GM12873 (cell line): ENCODE results near the gene IPO5.

ENCODE experiments used
- TF ChIP-seq, protein P1 (sequence below): IDR thresholded peaks from 2 replicates; pipeline ENCODE4 v1.5.1; 2012; ENCODE audit warnings: low read depth, mild to moderate bottlenecking, moderate library complexity, low read length, control low read depth; ENCODE audit not compliant: insufficient read depth; ENCODE audit errors: missing control alignments

Gene IPO5

DNA sequence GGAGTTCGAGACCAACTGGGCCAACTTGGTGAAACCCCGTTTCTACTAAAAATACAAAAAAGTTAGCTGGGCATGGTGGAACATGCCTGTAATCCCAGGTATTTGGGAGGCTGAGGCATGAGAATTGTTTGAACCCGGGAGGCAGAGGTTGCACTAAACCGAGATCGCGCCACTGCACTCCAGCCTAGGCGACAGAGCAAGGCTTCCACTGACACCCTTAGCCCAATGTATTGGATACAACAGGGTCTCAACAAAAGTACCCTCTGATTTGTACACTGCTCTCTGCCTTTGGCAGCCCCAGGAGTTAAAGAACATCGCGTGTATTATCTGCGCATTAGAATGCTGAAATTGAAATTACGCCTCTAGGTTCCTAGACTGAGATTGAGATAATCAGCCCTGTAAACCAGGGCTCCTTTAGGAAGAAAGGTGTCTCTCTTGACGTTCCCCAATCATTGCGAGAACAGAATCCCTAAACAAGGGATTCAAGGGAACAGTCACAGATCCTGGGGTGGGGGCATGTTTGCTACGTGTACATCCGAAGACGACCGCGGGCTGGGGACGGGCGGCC lies 21.9 kb downstream of the IPO5 start:
- TF ChIP-seq, protein P1, sequence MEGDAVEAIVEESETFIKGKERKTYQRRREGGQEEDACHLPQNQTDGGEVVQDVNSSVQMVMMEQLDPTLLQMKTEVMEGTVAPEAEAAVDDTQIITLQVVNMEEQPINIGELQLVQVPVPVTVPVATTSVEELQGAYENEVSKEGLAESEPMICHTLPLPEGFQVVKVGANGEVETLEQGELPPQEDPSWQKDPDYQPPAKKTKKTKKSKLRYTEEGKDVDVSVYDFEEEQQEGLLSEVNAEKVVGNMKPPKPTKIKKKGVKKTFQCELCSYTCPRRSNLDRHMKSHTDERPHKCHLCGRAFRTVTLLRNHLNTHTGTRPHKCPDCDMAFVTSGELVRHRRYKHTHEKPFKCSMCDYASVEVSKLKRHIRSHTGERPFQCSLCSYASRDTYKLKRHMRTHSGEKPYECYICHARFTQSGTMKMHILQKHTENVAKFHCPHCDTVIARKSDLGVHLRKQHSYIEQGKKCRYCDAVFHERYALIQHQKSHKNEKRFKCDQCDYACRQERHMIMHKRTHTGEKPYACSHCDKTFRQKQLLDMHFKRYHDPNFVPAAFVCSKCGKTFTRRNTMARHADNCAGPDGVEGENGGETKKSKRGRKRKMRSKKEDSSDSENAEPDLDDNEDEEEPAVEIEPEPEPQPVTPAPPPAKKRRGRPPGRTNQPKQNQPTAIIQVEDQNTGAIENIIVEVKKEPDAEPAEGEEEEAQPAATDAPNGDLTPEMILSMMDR, result no peak

DNA sequence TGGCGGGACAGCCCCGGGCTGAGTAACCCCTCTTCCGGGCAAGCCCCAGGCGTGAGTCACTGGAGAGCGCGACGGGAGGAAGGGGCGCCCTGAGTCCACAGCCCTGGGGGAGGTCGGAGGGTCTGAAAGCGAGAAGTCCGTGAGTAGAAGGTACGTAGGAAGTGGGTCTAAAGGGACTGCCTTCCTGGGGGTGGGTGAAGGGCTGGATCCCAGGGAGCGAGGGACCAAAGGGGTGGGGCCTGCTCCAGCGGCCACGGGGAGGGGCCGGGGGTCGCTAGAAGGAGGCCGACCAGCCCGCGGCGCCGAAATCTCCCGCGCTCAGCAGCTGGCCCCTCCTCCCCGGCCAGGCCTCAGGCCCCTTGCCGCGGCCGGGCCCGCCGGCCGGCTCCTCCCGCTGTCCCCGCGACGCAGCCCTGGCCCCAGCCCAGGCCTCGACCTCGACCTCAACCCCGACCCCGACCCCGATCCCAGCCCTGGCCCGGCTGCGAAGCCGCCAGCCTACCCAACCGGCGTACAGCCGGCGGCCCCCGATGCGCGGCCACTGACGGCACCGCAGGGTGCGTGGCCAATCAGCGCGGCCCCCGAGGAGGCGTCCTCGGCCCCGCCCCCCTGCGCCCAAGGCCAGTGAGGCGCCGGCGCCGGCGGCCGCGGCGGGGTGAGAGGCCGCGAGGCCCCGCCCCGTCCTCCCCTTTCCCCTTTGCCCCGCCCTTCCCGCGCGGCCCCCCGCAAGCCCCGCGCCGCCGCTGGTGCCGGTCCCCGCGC lies 22.6 kb downstream of the IPO5 start:
- TF ChIP-seq, protein P1, result no peak

DNA sequence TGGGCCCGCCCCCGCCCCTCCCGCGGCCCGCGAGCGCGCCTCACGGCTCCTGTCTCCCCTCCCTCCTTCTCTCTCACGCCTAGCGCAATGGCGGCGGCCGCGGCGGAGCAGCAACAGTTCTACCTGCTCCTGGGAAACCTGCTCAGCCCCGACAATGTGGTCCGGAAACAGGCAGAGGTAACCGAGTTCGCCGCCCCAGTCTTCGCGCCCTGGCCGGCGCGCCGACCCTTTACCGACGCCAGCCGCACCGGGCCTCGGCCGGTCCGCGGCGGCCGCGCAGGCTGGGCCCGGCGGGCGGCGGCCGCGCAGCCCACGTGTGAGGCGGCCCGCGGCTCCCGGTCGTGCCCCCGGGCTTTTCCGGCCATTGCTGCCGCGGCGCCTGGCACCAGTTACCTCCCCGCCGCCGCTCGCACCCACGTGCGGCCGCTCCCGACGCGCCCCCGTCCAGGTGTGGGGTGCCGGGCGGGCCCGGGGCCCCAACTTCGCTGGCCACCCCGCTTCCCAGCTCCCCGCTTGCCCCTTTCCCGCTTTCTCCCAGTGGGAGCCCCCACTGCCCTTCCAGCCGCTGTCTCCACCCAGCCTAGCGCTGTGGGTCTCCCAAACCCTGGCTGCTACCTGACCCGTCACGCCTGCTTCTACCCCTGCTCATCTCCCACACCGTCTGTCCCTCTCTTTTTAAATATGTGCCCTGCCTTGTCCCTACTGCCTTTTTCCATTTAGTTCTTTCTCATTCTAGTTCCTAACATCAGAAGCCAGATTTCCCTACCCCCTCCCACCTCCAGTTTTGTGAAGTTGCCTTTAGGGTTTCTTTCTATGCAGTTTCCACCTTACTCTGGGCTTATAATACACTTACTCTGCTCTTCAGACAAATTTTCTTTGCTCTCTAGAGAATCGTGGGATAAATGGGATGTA lies 23.4 kb downstream of the IPO5 start:
- TF ChIP-seq, protein P1, result no peak

DNA sequence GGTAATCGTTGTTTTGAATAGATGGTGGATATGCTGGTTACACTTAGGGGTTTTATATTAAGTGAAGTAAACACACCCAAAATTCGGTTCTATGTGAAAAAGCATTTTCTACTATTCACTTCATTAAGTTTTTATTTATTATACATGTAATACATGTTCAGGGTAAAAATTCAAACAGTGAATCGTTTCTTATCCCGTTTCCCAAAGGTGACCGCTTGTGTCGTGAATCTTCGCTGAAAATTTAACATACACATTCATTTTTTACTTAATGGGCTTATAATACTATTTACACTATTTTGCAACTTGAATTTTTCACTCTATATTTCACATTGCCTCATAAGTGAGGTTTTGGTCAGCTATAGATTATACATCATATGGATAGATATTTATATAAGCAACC lies 24.5 kb downstream of the IPO5 start:
- TF ChIP-seq, protein P1, result no peak

DNA sequence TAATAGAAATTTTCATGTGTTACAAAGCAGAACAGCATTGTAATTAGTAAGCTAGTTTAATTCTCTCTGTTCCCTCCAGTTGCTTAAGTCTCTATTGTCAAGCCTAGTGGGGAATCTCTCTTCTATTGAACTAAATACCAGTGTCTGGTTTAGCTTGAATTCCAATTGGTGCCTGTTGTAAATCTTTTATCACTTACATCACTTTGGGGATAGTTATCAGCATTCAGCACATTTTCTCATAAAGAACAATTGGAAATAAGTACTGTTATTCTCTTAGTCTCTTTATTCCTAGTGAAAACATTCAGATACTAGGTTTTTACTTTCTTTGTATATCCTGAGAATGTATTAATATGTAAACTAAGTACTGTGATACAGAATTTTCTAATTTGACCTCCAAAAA lies 25.2 kb downstream of the IPO5 start:
- TF ChIP-seq, protein P1, result no peak

DNA sequence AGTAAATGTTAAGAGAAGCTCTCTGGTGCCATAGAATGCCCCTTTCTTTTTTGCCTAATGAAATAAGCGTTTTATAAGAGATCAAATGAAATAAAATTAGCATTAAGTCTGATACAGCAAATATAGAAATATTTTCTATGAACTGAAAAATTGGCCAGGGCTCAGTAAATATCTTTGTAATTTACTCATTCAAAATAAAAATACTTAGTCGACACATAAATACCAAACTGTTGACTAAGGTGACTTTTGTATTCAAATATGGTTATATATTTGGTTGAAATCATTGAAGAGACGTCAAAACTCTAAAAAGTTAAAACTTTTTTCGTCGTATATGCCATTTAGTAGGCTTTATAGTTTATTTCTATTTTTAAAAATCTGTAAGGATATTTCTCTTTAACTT lies 25.6 kb downstream of the IPO5 start:
- TF ChIP-seq, protein P1, result no peak

DNA sequence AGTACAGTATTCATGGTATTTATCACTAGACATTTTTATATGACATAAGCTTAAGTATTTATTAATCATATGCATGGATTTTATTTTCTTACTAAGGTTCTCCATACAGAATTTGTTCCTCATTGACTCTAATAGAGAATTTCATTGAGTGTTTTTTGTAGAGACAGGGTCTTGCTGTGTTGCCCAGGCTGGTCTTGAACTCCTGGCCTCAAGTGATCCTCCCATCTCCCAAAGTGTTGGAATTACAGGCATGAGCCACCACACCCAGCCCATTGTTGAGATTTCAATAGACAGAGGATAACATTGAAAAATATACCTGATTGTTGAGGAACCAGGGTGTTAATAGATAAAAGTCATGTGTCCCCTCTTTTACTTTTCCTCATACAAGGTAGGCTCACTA lies 26.1 kb downstream of the IPO5 start:
- TF ChIP-seq, protein P1, result no peak
